Measurements from ENCODE around the gene SMYD3. TPM values are rescaled to one million over a fixed set of nuclear protein-coding genes. Genes with fewer than 3 reads are reported as not detected.

SMYD3 gene
- polyA plus RNA-seq, 1 donor from 2014 or later = 48.6 TPM

GRCh38 chr1:245871915-245872314, 635.2 kb downstream of the SMYD3 start:
- H3K9ac ChIP-seq (ENCODE audit: low read length) = no peak overlapping the region

DNA sequence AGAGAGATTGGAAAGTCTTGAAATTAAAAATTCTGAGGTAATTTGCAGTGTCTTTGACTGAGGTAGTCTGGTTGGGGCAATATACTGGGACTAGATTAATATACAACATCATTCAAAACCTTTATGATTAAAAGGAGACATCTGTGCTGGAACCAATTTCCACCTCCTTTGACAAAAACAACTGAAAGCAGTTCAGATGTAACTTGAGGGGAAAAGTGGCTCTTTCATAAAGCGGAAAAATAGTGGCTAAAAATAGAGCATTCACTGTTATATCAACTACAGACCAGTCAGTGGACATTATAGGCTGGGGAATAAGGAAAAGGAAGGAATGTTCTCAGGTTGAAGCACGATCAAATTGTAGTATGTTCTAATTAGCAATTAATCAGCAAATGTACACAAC, 635.9 kb downstream of the SMYD3 start:
- no peak overlapping the region for H3K4me3 ChIP-seq (ENCODE audit: low read length)
- no peak overlapping the region for H3K27ac ChIP-seq (ENCODE audit: low read length)
- H3K4me2 ChIP-seq (ENCODE audit: low read length) = no peak overlapping the region
- H4K20me1 ChIP-seq (ENCODE audit: insufficient read depth) = no peaks in the 10 kb centered on the region
- H3K9me2 ChIP-seq (ENCODE audit: insufficient read depth, low read length) = no peaks in the 10 kb centered on the region
- no peaks in the 10 kb centered on the region for H3K9me3 ChIP-seq (ENCODE audit: low read length)
- no peak overlapping the region for H2AFZ ChIP-seq (ENCODE audit: low read depth, low read length)
- H3K79me2 ChIP-seq (replicated peaks; ENCODE audit: insufficient read depth, low read length) = no peaks in the 10 kb centered on the region
- no peak overlapping the region for H3K9ac ChIP-seq (ENCODE audit: low read length)
- H3K36me3 ChIP-seq (ENCODE audit: insufficient read depth, low read length) = no peaks in the 10 kb centered on the region
- no peaks in the 10 kb centered on the region for H3K27me3 ChIP-seq (ENCODE audit: insufficient read depth, low read depth, low read length)
- no peaks in the 10 kb centered on the region for H3F3A ChIP-seq (ENCODE audit: insufficient read depth, low read length, poor library complexity, severe bottlenecking)
- no peak for TF ChIP-seq POLR2AphosphoS5 (IDR thresholded peaks at IDR 0.05)
- TF ChIP-seq RAD21 (conservative IDR thresholded peaks at IDR 0.05) = no peak
- no peak for TF ChIP-seq MXI1 (conservative IDR thresholded peaks at IDR 0.05; ENCODE audit: poor library complexity, severe bottlenecking)
- no peak for TF ChIP-seq CTCF (IDR thresholded peaks at IDR 0.05; ENCODE audit: poor library complexity, severe bottlenecking)
- TF ChIP-seq TAF1 (IDR thresholded peaks at IDR 0.05; ENCODE audit: low read depth) = no peak
- TF ChIP-seq REST (IDR thresholded peaks at IDR 0.05; ENCODE audit: borderline replicate concordance) = no peak
- no peak for TF ChIP-seq SMC3 (conservative IDR thresholded peaks at IDR 0.05; ENCODE audit: poor library complexity)

More at GRCh38 chr1:245871915-245872314, 635.2 kb downstream of the SMYD3 start:
- Histone ChIP-seq H3K4me2 (ENCODE audit: low read length) (no peak overlapping the region), H3K9me3 (ENCODE audit: low read length) (no peaks in the 10 kb centered on the region), H3K9me2 (ENCODE audit: insufficient read depth, low read length) (no peaks in the 10 kb centered on the region), H2AFZ (ENCODE audit: low read depth, low read length) (no peak overlapping the region), H3K27me3 (ENCODE audit: insufficient read depth, low read depth, low read length) (no peaks in the 10 kb centered on the region), H3F3A (ENCODE audit: insufficient read depth, low read length, poor library complexity, severe bottlenecking) (no peaks in the 10 kb centered on the region), H3K79me2 (replicated peaks; ENCODE audit: insufficient read depth, low read length) (no peaks in the 10 kb centered on the region), H3K36me3 (ENCODE audit: insufficient read depth, low read length) (no peaks in the 10 kb centered on the region), H3K4me3 (ENCODE audit: low read length) (no peak overlapping the region), H3K27ac (ENCODE audit: low read length) (no peak overlapping the region), H4K20me1 (ENCODE audit: insufficient read depth) (no peaks in the 10 kb centered on the region)
- no peak for TF ChIP-seq RAD21 (conservative IDR thresholded peaks at IDR 0.05)
- no peak for TF ChIP-seq MXI1 (conservative IDR thresholded peaks at IDR 0.05; ENCODE audit: poor library complexity, severe bottlenecking)
- TF ChIP-seq EZH2 (IDR thresholded peaks at IDR 0.05; ENCODE audit: borderline replicate concordance, insufficient read depth, low read length, poor library complexity, severe bottlenecking) = no peak
- TF ChIP-seq CTCF (IDR thresholded peaks at IDR 0.05; ENCODE audit: poor library complexity, severe bottlenecking) = no peak
- TF ChIP-seq REST (IDR thresholded peaks at IDR 0.05; ENCODE audit: borderline replicate concordance) = no peak
- TF ChIP-seq POLR2AphosphoS5 (IDR thresholded peaks at IDR 0.05) = no peak
- no peak for TF ChIP-seq EP300 (conservative IDR thresholded peaks at IDR 0.05; ENCODE audit: poor library complexity, severe bottlenecking)
- no peak for TF ChIP-seq SMC3 (conservative IDR thresholded peaks at IDR 0.05; ENCODE audit: poor library complexity)
- TF ChIP-seq TAF1 (IDR thresholded peaks at IDR 0.05; ENCODE audit: low read depth) = no peak

All from neural cell (in vitro differentiated cells).